Glutamatergic neuron (in vitro differentiated cells): ENCODE results near the gene LMF1. TPM values are rescaled to one million over a fixed set of nuclear protein-coding genes. Genes with fewer than 3 reads are reported as not detected.

Experiments
- DNase-seq: peaks from one replicate; pipeline ENCODE4 v3.0.0; 2022
- H3K27ac Mint-ChIP-seq: one replicate; pipeline ENCODE4 v1.8.0; 2020; ENCODE audit warnings: mild to moderate bottlenecking, mixed read lengths, inconsistent platforms; ENCODE audit not compliant: unreplicated experiment
- H3K27me3 Mint-ChIP-seq: one replicate; pipeline ENCODE4 v1.8.0; 2020; ENCODE audit warnings: mild to moderate bottlenecking, moderate library complexity, mixed read lengths, inconsistent platforms; ENCODE audit not compliant: unreplicated experiment
- H3K36me3 Mint-ChIP-seq: one replicate; pipeline ENCODE4 v1.8.0; 2020; ENCODE audit warnings: mild to moderate bottlenecking, mixed read lengths, inconsistent platforms; ENCODE audit not compliant: unreplicated experiment
- H3K4me1 Mint-ChIP-seq: one replicate; pipeline ENCODE4 v1.8.0; 2020; ENCODE audit warnings: mild to moderate bottlenecking, low read depth, mixed read lengths, inconsistent platforms; ENCODE audit not compliant: unreplicated experiment
- H3K4me3 Mint-ChIP-seq: one replicate; pipeline ENCODE4 v1.8.0; 2020; ENCODE audit warnings: mild to moderate bottlenecking, mixed read lengths, inconsistent platforms; ENCODE audit not compliant: unreplicated experiment
- H3K9me3 Mint-ChIP-seq: one replicate; pipeline ENCODE4 v1.8.0; 2020; ENCODE audit warnings: mild to moderate bottlenecking, moderate library complexity, mixed read lengths, inconsistent platforms; ENCODE audit not compliant: unreplicated experiment
- total RNA-seq: library from RNA; stranded (reverse); fragmentation: NEBNext Ultra II Directional; extraction: Animal tissue kit (Norgen Biotek cat#: 25700); gene quantifications from one replicate; pipeline ENCODE4 v1.2.1, GENCODE V29; 2021; ENCODE audit not compliant: unreplicated experiment
- TF ChIP-seq, protein P1 (sequence below): fragments of 200-600 bp; sonication (generic); IDR thresholded peaks from one replicate; pipeline ENCODE4 v1.5.0; 2021; ENCODE audit not compliant: partially characterized antibody, unreplicated experiment

The LMF1 gene
- total RNA-seq, 1 donor from 2014 or later, result 17.4 TPM

DNA sequence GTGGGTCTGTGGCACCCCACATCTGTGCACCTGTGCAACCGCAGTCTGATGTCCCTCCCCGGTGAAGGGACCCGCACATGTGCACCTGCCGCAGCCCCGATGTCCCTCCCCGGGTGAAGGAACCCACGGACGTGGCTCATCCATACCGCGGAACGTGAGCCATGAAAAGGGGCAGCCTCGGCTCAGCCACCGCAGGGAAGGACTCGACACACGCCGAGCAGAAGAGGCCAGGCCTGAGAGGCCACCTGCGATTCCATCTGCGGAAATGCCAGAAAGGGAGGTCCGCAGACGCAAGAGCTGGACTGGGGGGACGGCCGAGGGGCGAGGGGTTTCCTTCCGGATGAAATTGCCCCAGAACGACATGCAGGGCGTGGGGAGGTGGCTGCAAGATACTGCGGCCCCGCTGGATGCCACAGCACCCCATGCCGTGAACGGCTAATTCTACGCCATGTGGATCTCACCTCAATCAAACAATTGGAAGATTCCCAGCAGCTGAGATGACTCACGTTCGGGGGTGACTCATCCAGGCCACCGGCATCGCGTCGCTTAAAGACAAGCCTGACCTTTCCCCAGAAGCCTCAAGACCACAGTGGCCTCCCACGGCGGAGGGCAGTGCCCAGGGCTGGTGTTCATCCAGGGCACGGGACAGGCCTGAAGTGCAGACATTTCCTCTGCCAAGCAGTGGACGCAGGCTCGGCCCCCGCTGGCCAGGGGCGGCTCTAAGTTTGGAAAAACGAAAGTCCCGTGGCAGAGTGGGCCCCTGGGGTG lies 31.8 kb upstream of the LMF1 start:
- Mint-ChIP-seq H3K27ac (no peak overlapping the region), H3K27me3 (peaks cover 5% of the 10 kb centered on the region), H3K4me1 (no peaks in the 10 kb centered on the region), H3K36me3 (no peaks in the 10 kb centered on the region), H3K9me3 (peaks cover 2% of the 10 kb centered on the region), H3K4me3 (no peak overlapping the region)
- TF ChIP-seq, protein P1, sequence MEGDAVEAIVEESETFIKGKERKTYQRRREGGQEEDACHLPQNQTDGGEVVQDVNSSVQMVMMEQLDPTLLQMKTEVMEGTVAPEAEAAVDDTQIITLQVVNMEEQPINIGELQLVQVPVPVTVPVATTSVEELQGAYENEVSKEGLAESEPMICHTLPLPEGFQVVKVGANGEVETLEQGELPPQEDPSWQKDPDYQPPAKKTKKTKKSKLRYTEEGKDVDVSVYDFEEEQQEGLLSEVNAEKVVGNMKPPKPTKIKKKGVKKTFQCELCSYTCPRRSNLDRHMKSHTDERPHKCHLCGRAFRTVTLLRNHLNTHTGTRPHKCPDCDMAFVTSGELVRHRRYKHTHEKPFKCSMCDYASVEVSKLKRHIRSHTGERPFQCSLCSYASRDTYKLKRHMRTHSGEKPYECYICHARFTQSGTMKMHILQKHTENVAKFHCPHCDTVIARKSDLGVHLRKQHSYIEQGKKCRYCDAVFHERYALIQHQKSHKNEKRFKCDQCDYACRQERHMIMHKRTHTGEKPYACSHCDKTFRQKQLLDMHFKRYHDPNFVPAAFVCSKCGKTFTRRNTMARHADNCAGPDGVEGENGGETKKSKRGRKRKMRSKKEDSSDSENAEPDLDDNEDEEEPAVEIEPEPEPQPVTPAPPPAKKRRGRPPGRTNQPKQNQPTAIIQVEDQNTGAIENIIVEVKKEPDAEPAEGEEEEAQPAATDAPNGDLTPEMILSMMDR, result no peak
- DNase-seq, result no peak

DNA sequence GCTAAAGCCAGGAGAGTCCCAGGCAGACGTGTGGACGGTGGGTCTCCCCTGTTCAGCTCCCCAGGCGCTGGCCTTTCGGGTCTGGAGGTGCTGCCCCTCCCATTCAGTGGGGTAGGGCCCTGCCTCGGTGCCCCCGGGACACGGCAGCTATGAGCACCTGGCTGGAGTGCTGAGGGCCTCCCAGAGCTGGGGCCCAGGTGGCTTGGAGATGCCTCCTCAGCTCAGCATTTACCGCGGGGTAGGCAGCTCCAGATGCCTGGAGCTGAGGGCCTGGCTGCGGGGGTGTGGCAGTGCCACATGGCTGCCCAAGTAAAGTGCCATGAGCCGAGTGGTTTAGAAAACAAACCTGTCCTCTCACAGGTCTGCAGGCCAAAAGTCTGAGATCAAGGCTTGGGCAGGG lies 30.3 kb upstream of the LMF1 start:
- Mint-ChIP-seq H3K27ac (no peak overlapping the region), H3K4me3 (no peak overlapping the region), H3K27me3 (peaks cover 8% of the 10 kb centered on the region), H3K4me1 (no peaks in the 10 kb centered on the region), H3K36me3 (peaks cover 2% of the 10 kb centered on the region), H3K9me3 (peaks cover 3% of the 10 kb centered on the region)
- DNase-seq, result no peak
- TF ChIP-seq, protein P1, result no peak

DNA sequence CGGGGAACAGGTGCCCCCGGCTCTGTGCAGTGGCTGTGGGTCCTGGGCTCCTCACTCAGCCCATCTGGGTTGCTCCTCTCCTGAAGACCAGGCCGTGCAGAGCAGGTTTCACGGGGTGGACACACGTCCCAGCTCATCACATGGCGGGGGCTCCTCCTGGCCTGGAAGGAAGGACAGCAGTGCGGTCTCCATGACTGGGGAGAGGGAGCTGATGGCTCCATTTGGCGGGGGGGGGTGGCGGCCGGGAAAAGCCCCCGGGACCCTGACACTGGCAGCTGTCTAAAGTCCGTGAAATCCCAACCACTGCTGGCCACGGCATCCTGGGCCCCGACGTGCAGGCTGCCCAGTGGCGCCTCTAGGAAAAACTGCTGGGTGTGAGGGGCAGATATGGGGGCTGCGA lies 29.8 kb upstream of the LMF1 start:
- H3K4me1 Mint-ChIP-seq, result no peaks in the 10 kb centered on the region
- H3K27ac Mint-ChIP-seq, result no peak overlapping the region
- peaks cover 8% of the 10 kb centered on the region for H3K9me3 Mint-ChIP-seq
- DNase-seq, result no peak
- H3K4me3 Mint-ChIP-seq, result no peak overlapping the region
- peaks cover 6% of the 10 kb centered on the region for H3K36me3 Mint-ChIP-seq
- TF ChIP-seq, protein P1, result no peak
- H3K27me3 Mint-ChIP-seq, result peaks cover 6% of the 10 kb centered on the region

DNA sequence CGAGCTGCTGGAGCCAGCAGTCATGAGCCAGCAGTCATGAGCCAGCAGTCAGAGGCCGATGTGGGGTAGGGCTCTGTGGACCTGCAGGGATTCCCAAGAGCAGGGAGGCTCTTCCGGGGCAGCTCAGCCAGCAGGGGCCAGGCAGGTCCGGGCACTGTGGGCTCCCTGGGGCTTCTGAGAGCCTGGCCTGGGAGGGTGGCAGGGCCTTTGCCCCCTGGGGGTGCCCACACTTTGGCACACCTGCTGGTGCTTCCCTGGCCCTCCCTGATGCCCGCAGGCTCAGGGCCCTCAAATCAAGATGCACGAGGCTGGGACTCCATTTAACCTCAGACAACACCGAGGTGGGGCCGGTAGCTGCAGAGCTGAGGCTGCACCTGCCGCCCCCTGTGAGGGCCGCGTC lies 28.9 kb upstream of the LMF1 start:
- Mint-ChIP-seq H3K27me3 (peaks cover 6% of the 10 kb centered on the region), H3K27ac (no peak overlapping the region), H3K4me3 (no peak overlapping the region), H3K4me1 (no peaks in the 10 kb centered on the region), H3K36me3 (peaks cover 12% of the 10 kb centered on the region), H3K9me3 (peaks cover 15% of the 10 kb centered on the region)
- DNase-seq, result no peak
- TF ChIP-seq, protein P1, result no peak

DNA sequence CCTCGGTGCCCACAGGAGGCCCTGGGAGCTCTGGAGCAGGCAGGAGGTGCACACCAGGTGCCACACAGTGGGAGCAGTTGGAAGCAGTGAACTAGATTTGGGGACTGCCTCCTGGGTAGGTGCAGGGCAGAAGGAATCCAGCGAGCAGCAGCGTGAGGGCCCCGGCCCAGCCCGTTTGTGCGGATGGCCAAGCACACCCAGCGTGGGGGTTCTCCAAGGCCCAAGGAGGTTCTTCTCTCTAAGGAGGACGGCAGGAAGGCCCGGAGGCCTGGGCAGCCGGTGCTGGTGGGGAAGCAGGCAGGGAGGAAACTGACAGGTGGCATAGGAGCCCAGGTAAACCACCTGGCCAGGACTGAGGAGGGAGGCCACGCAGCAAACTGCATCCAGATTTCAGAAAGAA lies 27.8 kb upstream of the LMF1 start:
- no peaks in the 10 kb centered on the region for H3K4me1 Mint-ChIP-seq
- no peak overlapping the region for H3K4me3 Mint-ChIP-seq
- no peak for DNase-seq
- H3K9me3 Mint-ChIP-seq, result peaks cover 15% of the 10 kb centered on the region
- H3K36me3 Mint-ChIP-seq, result peaks cover 12% of the 10 kb centered on the region
- TF ChIP-seq, protein P1, result no peak
- peaks cover 6% of the 10 kb centered on the region for H3K27me3 Mint-ChIP-seq
- H3K27ac Mint-ChIP-seq, result no peak overlapping the region
